Stimulated activated CD4-positive, alpha-beta T cell treated with anti-CD3 and anti-CD28 coated beads, Interleukin-4, amount 100 ng/mL, for 24 hours (primary cell): ENCODE results near the gene ZMYM5.
"Not testable (repeated sequence)": the region's sequence is repeated elsewhere in the genome, so short reads cannot be mapped to it uniquely, and the experiment has no call there.

Experiments used
- DNase-seq: peaks from one replicate; pipeline ENCODE4 v3.0.0-alpha.2; 2020

Gene ZMYM5

GRCh38 chr13:19818223-19818842, 45.1 kb downstream of the ZMYM5 start:
- DNase-seq, result peak; percentile 19

GRCh38 chr13:19817510-19818158, 45.8 kb downstream of the ZMYM5 start:
- no peak for DNase-seq

- no peak for DNase-seq
Observed at GRCh38 chr13:19817106-19817505, 46.3 kb downstream of the ZMYM5 start.

GRCh38 chr13:19815842-19816241, 47.6 kb downstream of the ZMYM5 start:
- DNase-seq, result not testable (repeated sequence)

GRCh38 chr13:19810996-19811881, 52.2 kb downstream of the ZMYM5 start:
- no peak for DNase-seq

- DNase-seq, result no peak
Observed at GRCh38 chr13:19810151-19810550, 53.3 kb downstream of the ZMYM5 start.

- no peak for DNase-seq
Observed at GRCh38 chr13:19805765-19806164, 57.7 kb downstream of the ZMYM5 start.

- no peak for DNase-seq
Observed at GRCh38 chr13:19795956-19796355, 67.5 kb downstream of the ZMYM5 start.

GRCh38 chr13:19794631-19795030, 68.8 kb downstream of the ZMYM5 start:
- no peak for DNase-seq

GRCh38 chr13:19791953-19792537, 71.4 kb downstream of the ZMYM5 start:
- DNase-seq, result no peak

- peak; percentile 96 for DNase-seq
Observed at GRCh38 chr13:19782727-19783682, 80.4 kb downstream of the ZMYM5 start, which contains the start of gene PSPC1. TSS of gene PSPC1 (minus strand) at chr13:19782945. CDS start at chr13:19782757, 188 bp downstream.

- peak; percentile 59 for DNase-seq
Observed at GRCh38 chr13:19782049-19782726, 81.3 kb downstream of the ZMYM5 start.

- no peak for DNase-seq
Observed at GRCh38 chr13:19781526-19781925, 81.9 kb downstream of the ZMYM5 start.

GRCh38 chr13:19780753-19781418, 82.6 kb downstream of the ZMYM5 start:
- not testable (repeated sequence) for DNase-seq
